RWPE2 (cell line): ENCODE measurements around the gene PAFAH1B2.

Source experiments
- ATAC-seq: fragments of 200-7000 bp; cut with Tn5 transposase; 3 replicates; pipeline ENCODE4 v1.9.1; 2021; ENCODE audit warnings: low read depth
- DNase-seq: peaks from one replicate; pipeline ENCODE4 v3.0.0-alpha.2; 2020; ENCODE audit warnings: low spot score
- H3K27ac ChIP-seq: fragments of 450-650 bp; 2 replicates; pipeline ENCODE4 v1.5.1; 2017; ENCODE audit warnings: mild to moderate bottlenecking; ENCODE audit not compliant: poor library complexity, severe bottlenecking
- H3K27me3 ChIP-seq: fragments of 250-450 bp; sonication (Bioruptor Pico); 2 replicates; pipeline ENCODE4 v1.5.1; 2021; ENCODE audit warnings: mild to moderate bottlenecking, moderate library complexity; ENCODE audit not compliant: insufficient read depth, poor library complexity, severe bottlenecking
- H3K36me3 ChIP-seq: fragments of 250-450 bp; sonication (Bioruptor Pico); 2 replicates; pipeline ENCODE4 v1.5.1; 2020; ENCODE audit warnings: low read depth, mild to moderate bottlenecking, moderate library complexity
- H3K4me1 ChIP-seq: fragments of 250-450 bp; sonication (Bioruptor Pico); 2 replicates; pipeline ENCODE4 v1.5.1; 2021; ENCODE audit warnings: mild to moderate bottlenecking, moderate library complexity; ENCODE audit not compliant: insufficient read depth, poor library complexity, severe bottlenecking
- H3K4me3 ChIP-seq: fragments of 250-450 bp; sonication (Bioruptor Pico); 2 replicates; pipeline ENCODE4 v1.5.1; 2021; ENCODE audit warnings: mild to moderate bottlenecking, moderate library complexity; ENCODE audit not compliant: severe bottlenecking
- H3K9me3 ChIP-seq: fragments of 250-450 bp; sonication (Bioruptor Pico); 2 replicates; pipeline ENCODE4 v1.5.1; 2021; ENCODE audit warnings: mild to moderate bottlenecking, moderate library complexity; ENCODE audit not compliant: severe bottlenecking
- CTCF ChIP-seq: fragments of 450-650 bp; IDR thresholded peaks from one replicate; pipeline ENCODE4 v1.5.1; 2017; ENCODE audit warnings: mild to moderate bottlenecking, moderate library complexity; ENCODE audit not compliant: poor library complexity, severe bottlenecking

The PAFAH1B2 gene

GRCh38 chr11:117198613-117199012, 54.5 kb downstream of the PAFAH1B2 start:
- Histone ChIP-seq H3K36me3 (no peaks in the 10 kb centered on the region), H3K9me3 (no peaks in the 10 kb centered on the region), H3K27me3 (no peaks in the 10 kb centered on the region), H3K4me1 (peaks cover 4% of the 10 kb centered on the region), H3K4me3 (peak overlapping the region; percentile 6), H3K27ac (peak overlapping the region; percentile 51)
- ATAC-seq = no peak
- DNase-seq = no peak
- no peak for TF ChIP-seq CTCF

GRCh38 chr11:117199053-117199915, 55.2 kb downstream of the PAFAH1B2 start, which contains the start of gene TAGLN:
TAGLN (plus strand) TSS chr11:117199370; CDS start chr11:117203014, 3,644 bp downstream.
- Histone ChIP-seq H3K36me3 (no peaks in the 10 kb centered on the region), H3K9me3 (no peaks in the 10 kb centered on the region), H3K4me1 (peaks cover 4% of the 10 kb centered on the region), H3K27me3 (no peaks in the 10 kb centered on the region), H3K4me3 (peak within 1 kb of the TSS; percentile 8), H3K27ac (peak within 1 kb of the TSS; percentile 51)
- no peak for TF ChIP-seq CTCF
- ATAC-seq = peak; percentile 88
- DNase-seq = peak; percentile 82

- H3K36me3 ChIP-seq = 0 out of 2 replicates have a peak, but pooled peaks cover under 1% of the 10 kb centered on the region
- TF ChIP-seq CTCF = no peak
- DNase-seq = no peak
- H3K27ac ChIP-seq = peak overlapping the region; percentile 51
- peaks cover 4% of the 10 kb centered on the region for H3K4me1 ChIP-seq
- H3K27me3 ChIP-seq = no peaks in the 10 kb centered on the region
- no peaks in the 10 kb centered on the region for H3K9me3 ChIP-seq
- no peak overlapping the region for H3K4me3 ChIP-seq
- no peak for ATAC-seq
Measured at GRCh38 chr11:117199916-117200812, 56.1 kb downstream of the PAFAH1B2 start.

GRCh38 chr11:117200813-117201657, 56.9 kb downstream of the PAFAH1B2 start:
- Histone ChIP-seq H3K36me3 (0 out of 2 replicates have a peak, but pooled peaks cover 6% of the 10 kb centered on the region), H3K4me3 (no peak overlapping the region), H3K27me3 (no peaks in the 10 kb centered on the region), H3K27ac (no peak overlapping the region), H3K9me3 (no peaks in the 10 kb centered on the region), H3K4me1 (peaks cover 4% of the 10 kb centered on the region)
- DNase-seq (no peak), ATAC-seq (no peak)
- TF ChIP-seq CTCF = no peak
